Tibial nerve (tissue), 4 donors: ENCODE data around the gene FMOD. TPM values are rescaled to one million over a fixed set of nuclear protein-coding genes. Genes with fewer than 3 reads are reported as not detected.

Experiments used
- DNase-seq, 2 donors: peaks; one replicate each; pipeline ENCODE4 v3.0.0-alpha.2; 2019; ENCODE audit warnings: low spot score in 2 of 2
- H3K27ac ChIP-seq, 4 donors: fragments of 200-600 bp; sonication (generic) in 3 of 4; one replicate each; pipeline ENCODE4 v1.5.1; 2017 to 2019; ENCODE audit warnings: mild to moderate bottlenecking in 1 of 4
- H3K27me3 ChIP-seq, 2 donors: fragments of 200-600 bp; sonication (generic) in 1 of 2; one replicate each; pipeline versions ENCODE4 v1.5.1 to v1.6.0; 2017 to 2019
- H3K36me3 ChIP-seq, 3 donors: fragments of 200-600 bp; sonication (generic); one replicate each; pipeline ENCODE4 v1.5.1; 2018 to 2019
- H3K4me1 ChIP-seq, 4 donors: fragments of 200-600 bp; sonication (generic) in 3 of 4; one replicate each; pipeline ENCODE4 v1.5.1; 2017 to 2019
- H3K4me3 ChIP-seq, 4 donors: fragments of 200-600 bp; sonication (generic) in 3 of 4; one replicate each; pipeline ENCODE4 v1.5.1; 2017 to 2019; ENCODE audit warnings: mild to moderate bottlenecking in 1 of 4, moderate library complexity in 1 of 4
- H3K9me3 ChIP-seq, 4 donors: fragments of 200-600 bp; sonication (generic) in 3 of 4; one replicate each; pipeline ENCODE4 v1.5.1; 2017 to 2019
- CTCF ChIP-seq, 5 experiments: fragments of 200-600 bp in 3 of 5; fragments of 450-650 bp in 2 of 5; sonication (generic) in 3 of 5; IDR thresholded peaks; one replicate each; pipeline ENCODE4 v1.5.1; 2016 to 2019; ENCODE audit warnings: antibody characterized with exemption in 5 of 5, mild to moderate bottlenecking in 3 of 5, moderate library complexity in 2 of 5
- EP300 ChIP-seq, 2 donors: sonication (generic); formaldehyde crosslinking; IDR thresholded peaks; one replicate each; pipeline ENCODE4 v1.6.1; 2017; ENCODE audit warnings: antibody characterized with exemption in 2 of 2, mild to moderate bottlenecking in 1 of 2
- POLR2A ChIP-seq, 2 donors: fragments of 450-650 bp; IDR thresholded peaks; one replicate each; pipeline ENCODE4 v1.6.1; 2017; ENCODE audit warnings: antibody characterized with exemption in 2 of 2, mild to moderate bottlenecking in 2 of 2, moderate library complexity in 2 of 2
- WGBS, 2 donors: methylation state at CpG; one replicate each; pipeline ENCODE4 v1.1.5; 2018; 5-methylcytosine and 5-hydroxymethylcytosine counted together
- total RNA-seq, 4 donors: library from RNA; depleted of rRNA; stranded (reverse); fragments of >200 nt; gene quantifications; one replicate each; pipeline ENCODE4 v1.1.0, GENCODE V29; 2016

Gene FMOD
- total RNA-seq, 4 donors from 2014 or later: 73.9 to 203 (median 102) TPM

GRCh38 chr1:203326830-203327683 lies 23.9 kb downstream of the FMOD start:
- 5 to 6% methylated on average over 39 to 49 of the region's 49 CpGs for WGBS, 2 donors
- H3K4me1 ChIP-seq: peaks cover 0 to 59% (median 53%) of the 10 kb centered on the region in 4 donors
- H3K27ac ChIP-seq: peak overlapping the region; percentile 96 to 98 (median 96)
- DNase-seq: peak; percentile 88 to 91
- TF ChIP-seq EP300 (IDR thresholded peaks at IDR 0.05): peak; percentile 66 to 92
- peak; percentile 59 to 88 for TF ChIP-seq POLR2A (IDR thresholded peaks at IDR 0.05)
- no peak for TF ChIP-seq CTCF (IDR thresholded peaks at IDR 0.05)
- H3K9me3 ChIP-seq: no peaks in the 10 kb centered on the region
- H3K36me3 ChIP-seq: no peaks in the 10 kb centered on the region
- no peaks in the 10 kb centered on the region for H3K27me3 ChIP-seq
- peak overlapping the region; percentile 49 to 62 (median 54) for H3K4me3 ChIP-seq

- H3K4me1 ChIP-seq: peaks cover 0 to 74% (median 68%) of the 10 kb centered on the region in 4 donors
Measured at GRCh38 chr1:203325418-203326091, 25.4 kb downstream of the FMOD start.

GRCh38 chr1:203325026-203325417 lies 25.9 kb downstream of the FMOD start:
- WGBS, 2 donors: 30 to 46% methylated on average over 5 of the region's 5 CpGs

More at GRCh38 chr1:203325418-203326091, 25.4 kb downstream of the FMOD start:
- peak; percentile 57 to 71 for DNase-seq
- H3K27me3 ChIP-seq: no peaks in the 10 kb centered on the region
- no peaks in the 10 kb centered on the region for H3K9me3 ChIP-seq
- TF ChIP-seq CTCF (IDR thresholded peaks at IDR 0.05) (no peak), POLR2A (IDR thresholded peaks at IDR 0.05) (no peak), EP300 (IDR thresholded peaks at IDR 0.05) (no peak)
- peak overlapping the region; percentile 23 to 96 (median 96) for H3K27ac ChIP-seq
- peak overlapping the region in 1 of 4 donors; percentile 6 for H3K4me3 ChIP-seq
- H3K36me3 ChIP-seq: no peaks in the 10 kb centered on the region
- WGBS, 2 donors: 46 to 48% methylated on average over 13 of the region's 13 CpGs

GRCh38 chr1:203324105-203325025 lies 26.6 kb downstream of the FMOD start:
- H3K27ac ChIP-seq: peak overlapping the region; percentile 50 to 96 (median 96)
- no peak for TF ChIP-seq EP300 (IDR thresholded peaks at IDR 0.05)
- no peak for TF ChIP-seq CTCF (IDR thresholded peaks at IDR 0.05)
- TF ChIP-seq POLR2A (IDR thresholded peaks at IDR 0.05): no peak
- no peak overlapping the region for H3K4me3 ChIP-seq
- DNase-seq: no peak
- peaks cover 0 to 83% (median 71%) of the 10 kb centered on the region in 4 donors for H3K4me1 ChIP-seq
- H3K36me3 ChIP-seq: no peaks in the 10 kb centered on the region
- WGBS, 2 donors: 64 to 72% methylated on average over 15 of the region's 15 CpGs
- no peaks in the 10 kb centered on the region for H3K27me3 ChIP-seq
- H3K9me3 ChIP-seq: no peaks in the 10 kb centered on the region

More at GRCh38 chr1:203325026-203325417, 25.9 kb downstream of the FMOD start:
- Histone ChIP-seq H3K27ac (peak overlapping the region; percentile 23 to 96 (median 96)), H3K27me3 (no peaks in the 10 kb centered on the region), H3K4me1 (peaks cover 0 to 80% (median 70%) of the 10 kb centered on the region in 4 donors), H3K36me3 (no peaks in the 10 kb centered on the region), H3K9me3 (no peaks in the 10 kb centered on the region), H3K4me3 (peak overlapping the region in 1 of 4 donors; percentile 6)
- DNase-seq: no peak
- TF ChIP-seq POLR2A (IDR thresholded peaks at IDR 0.05) (no peak), EP300 (IDR thresholded peaks at IDR 0.05) (no peak), CTCF (IDR thresholded peaks at IDR 0.05) (no peak)
